ENCODE data around the gene SMCO1.
A peak's percentile ranks its signal among the peaks of the same experiment; 100 is the strongest.
"Not testable (repeated sequence)": the region's sequence is repeated elsewhere in the genome, so short reads cannot be mapped to it uniquely, and the experiment has no call there.

The SMCO1 gene

DNA sequence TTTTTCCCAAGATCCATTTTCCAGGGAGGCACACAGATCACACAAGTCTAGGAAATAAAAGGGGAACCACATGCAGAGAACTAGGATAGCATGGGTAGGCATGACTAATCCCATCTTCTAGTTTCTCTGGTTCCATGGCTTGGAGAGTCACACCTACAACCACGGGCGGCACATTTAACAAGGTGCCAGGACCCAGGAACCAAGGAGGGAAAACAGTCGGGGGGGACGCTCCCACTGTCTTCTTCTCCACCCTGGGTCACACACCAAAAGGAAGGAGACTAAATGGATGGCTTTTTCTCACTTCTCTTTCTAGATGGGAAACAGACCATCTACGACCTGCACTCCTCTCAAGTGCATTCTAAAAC lies 4.6 kb upstream of the SMCO1 start:
- Histone ChIP-seq H3K27ac (ENCODE audit: low read length) (no peak overlapping the region), H3K9me3 (ENCODE audit: insufficient read depth, low read depth, low read length) (peaks cover 49% of the 10 kb centered on the region), H3K27me3 (ENCODE audit: insufficient read depth, low read length) (no peaks in the 10 kb centered on the region), H3K36me3 (ENCODE audit: insufficient read depth, low read depth, low read length) (no peaks in the 10 kb centered on the region), H3K4me3 (ENCODE audit: low read length) (no peak overlapping the region), H3K9ac (ENCODE audit: low read depth, low read length) (no peak overlapping the region), H3K4me1 (ENCODE audit: insufficient read depth, low read length) (no peaks in the 10 kb centered on the region; the same call in 1 of the 2 replicates)

DNA sequence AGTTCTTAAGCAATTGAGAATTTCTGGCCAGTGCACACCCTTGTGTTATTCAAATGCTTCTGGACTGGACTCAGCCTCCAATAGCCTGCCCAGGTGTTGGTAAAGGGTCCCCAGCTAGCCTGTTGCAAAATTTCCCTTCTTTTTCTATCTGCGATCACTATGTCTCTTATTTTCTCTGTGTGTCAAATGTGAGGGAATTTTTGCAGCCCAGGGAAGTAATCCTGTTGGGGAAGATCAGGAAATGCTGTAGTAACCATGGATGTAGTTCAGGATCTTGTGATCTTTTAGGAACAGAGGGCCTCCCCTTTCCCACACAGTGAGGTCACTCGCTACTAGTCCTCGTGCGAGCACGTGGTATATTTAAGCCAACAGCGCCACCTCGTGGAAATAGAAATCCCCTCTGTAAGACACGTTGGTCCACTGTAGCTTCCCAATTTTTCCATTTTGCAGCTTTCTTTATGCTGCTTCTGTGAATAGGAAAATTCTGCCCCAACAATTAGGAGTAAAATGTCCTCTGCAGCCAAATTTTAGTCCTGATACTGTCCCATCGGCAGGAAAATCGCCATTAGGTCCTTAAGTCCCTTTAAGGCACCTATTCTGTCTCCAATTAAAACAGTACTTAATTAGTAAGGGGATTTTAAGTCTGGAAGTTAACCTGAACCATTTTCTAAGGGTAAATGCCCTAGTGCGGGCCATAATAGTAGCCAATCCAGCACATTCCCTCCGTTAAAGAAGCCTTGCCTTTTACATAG lies 4.0 kb upstream of the SMCO1 start:
- Histone ChIP-seq H3K4me1 (ENCODE audit: insufficient read depth, low read length) (no peaks in the 10 kb centered on the region; the same call in 1 of the 2 replicates), H3K27me3 (ENCODE audit: insufficient read depth, low read length) (no peaks in the 10 kb centered on the region), H3K9me3 (ENCODE audit: insufficient read depth, low read depth, low read length) (peaks cover 49% of the 10 kb centered on the region), H3K9ac (ENCODE audit: low read depth, low read length) (no peak overlapping the region), H3K27ac (ENCODE audit: low read length) (no peak overlapping the region), H3K4me3 (ENCODE audit: low read length) (no peak overlapping the region), H3K36me3 (ENCODE audit: insufficient read depth, low read depth, low read length) (no peaks in the 10 kb centered on the region)

DNA sequence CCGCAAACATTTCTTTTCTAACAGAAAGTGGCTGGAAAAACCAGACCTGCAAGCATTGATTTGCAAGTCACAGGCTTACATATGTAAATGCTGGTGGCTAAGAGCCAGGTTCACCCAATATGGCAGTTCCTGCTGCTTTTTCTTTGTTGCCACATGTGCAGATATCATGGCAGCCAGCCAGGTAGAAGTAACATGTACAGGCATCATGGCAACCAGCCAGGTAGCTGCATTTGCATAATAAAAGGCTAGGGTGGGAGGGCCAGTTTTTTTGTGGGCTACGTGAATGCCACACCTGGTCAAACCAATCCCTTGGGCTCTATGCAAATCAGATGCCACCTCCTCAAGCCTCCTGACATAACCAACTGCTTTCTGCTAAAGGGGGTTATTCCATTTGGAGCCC lies 2.8 kb upstream of the SMCO1 start:
- H3K36me3 ChIP-seq (ENCODE audit: insufficient read depth, low read depth, low read length): no peaks in the 10 kb centered on the region
- no peaks in the 10 kb centered on the region for H3K27me3 ChIP-seq (ENCODE audit: insufficient read depth, low read length)
- 0 out of 2 replicates have a peak overlapping the region, but pooled peaks have one; percentile 34 for H3K4me3 ChIP-seq (ENCODE audit: low read length)
- no peak overlapping the region for H3K9ac ChIP-seq (ENCODE audit: low read depth, low read length)
- peaks cover 49% of the 10 kb centered on the region for H3K9me3 ChIP-seq (ENCODE audit: insufficient read depth, low read depth, low read length)
- H3K27ac ChIP-seq (ENCODE audit: low read length): no peak overlapping the region
- no peaks in the 10 kb centered on the region; the same call in 1 of the 2 replicates for H3K4me1 ChIP-seq (ENCODE audit: insufficient read depth, low read length)

DNA sequence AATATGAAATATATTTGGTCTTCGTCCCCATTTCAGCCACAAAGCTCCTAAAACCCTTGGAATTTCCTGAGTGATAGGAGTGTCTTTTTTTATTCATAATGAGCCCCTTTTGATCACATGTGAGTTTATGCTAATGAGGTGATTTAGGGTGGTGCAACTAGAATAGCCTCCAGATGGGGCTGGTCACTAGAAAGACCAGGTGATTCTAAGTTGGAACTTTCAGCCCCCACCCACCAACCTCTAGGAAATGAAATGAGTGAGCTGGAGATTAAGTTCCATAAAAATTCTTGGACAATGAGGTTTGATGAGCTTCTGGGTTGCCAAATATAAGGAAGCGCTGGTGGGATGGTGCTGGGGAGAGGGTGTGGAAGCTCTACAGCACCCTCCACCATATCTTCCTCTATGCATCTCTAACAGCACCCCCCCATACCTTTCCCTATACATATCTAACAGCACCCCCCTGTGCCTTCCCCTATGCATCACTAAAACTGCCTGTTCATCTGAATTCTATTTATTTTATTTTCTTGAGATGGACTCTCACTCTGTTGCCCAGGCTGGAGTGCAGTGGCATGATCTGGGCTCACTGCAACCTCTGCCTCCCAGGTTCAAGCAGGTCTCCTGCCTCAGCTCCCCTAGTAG lies 2.1 kb upstream of the SMCO1 start:
- Histone ChIP-seq H3K9ac (ENCODE audit: low read depth, low read length) (no peak overlapping the region), H3K4me3 (ENCODE audit: low read length) (peak overlapping the region; percentile 34; the same call in 1 of the 2 replicates), H3K27ac (ENCODE audit: low read length) (no peak overlapping the region), H3K4me1 (ENCODE audit: insufficient read depth, low read length) (no peaks in the 10 kb centered on the region; the same call in 1 of the 2 replicates), H3K27me3 (ENCODE audit: insufficient read depth, low read length) (no peaks in the 10 kb centered on the region), H3K36me3 (ENCODE audit: insufficient read depth, low read depth, low read length) (no peaks in the 10 kb centered on the region), H3K9me3 (ENCODE audit: insufficient read depth, low read depth, low read length) (peaks cover 48% of the 10 kb centered on the region)

DNA sequence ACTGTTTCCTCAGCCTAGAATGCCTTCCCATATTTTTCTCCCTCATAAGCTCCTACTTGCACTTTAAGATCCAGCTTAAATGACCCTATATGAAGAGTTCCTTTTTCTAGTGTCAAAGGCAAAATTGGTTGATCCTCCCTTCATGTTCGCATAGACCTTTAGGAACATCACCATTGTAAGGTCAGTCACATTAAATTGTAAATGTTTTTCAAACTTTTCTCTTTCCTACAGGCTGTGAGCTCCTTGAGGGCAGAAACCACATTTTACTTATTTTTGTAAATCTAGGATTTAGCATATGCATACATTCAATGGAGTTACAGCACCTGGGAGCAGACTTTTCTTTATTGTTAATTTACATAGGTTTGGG lies 813 bp downstream of the SMCO1 start:
- no peaks in the 10 kb centered on the region for H3K27me3 ChIP-seq (ENCODE audit: insufficient read depth, low read length)
- H3K9me3 ChIP-seq (ENCODE audit: insufficient read depth, low read depth, low read length): peaks cover 21% of the 10 kb centered on the region; the same call in 1 of the 2 replicates
- no peak overlapping the region for H3K4me3 ChIP-seq (ENCODE audit: low read length)
- H3K27ac ChIP-seq (ENCODE audit: low read length): no peak overlapping the region
- no peaks in the 10 kb centered on the region; the same call in 1 of the 2 replicates for H3K4me1 ChIP-seq (ENCODE audit: insufficient read depth, low read length)
- no peak overlapping the region for H3K9ac ChIP-seq (ENCODE audit: low read depth, low read length)
- no peaks in the 10 kb centered on the region for H3K36me3 ChIP-seq (ENCODE audit: insufficient read depth, low read depth, low read length)

DNA sequence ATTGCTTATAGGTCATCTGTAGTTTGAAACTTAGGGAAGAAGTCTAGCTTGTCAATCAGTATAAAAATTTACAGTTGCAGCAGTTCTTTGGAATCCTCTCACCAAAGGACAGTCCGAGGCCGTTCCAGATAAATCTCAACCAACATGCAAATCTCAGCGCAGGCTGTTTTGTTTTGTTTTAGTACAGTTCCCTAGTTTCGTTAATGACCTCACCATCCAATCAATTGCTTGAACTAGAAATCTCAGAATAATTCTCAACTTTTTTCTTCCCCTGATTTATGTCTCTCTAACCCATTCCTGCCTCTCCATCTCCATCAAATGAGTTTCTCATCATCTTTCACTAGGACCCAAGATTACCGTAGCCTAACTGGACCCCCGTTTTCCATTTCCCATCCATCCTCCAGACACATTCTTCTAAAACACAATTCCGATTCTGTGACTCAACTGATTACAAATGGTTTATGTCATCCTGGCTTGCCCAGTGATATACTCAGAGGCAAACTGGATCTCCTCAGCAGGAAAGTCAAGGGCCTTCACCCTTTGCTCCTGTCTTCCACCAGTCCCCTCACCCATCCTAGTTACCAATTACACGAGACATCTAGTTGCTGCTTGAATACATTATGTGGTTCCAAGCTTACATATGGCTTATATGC lies 1.3 kb downstream of the SMCO1 start:
- Histone ChIP-seq H3K9me3 (ENCODE audit: insufficient read depth, low read depth, low read length) (peaks cover 16% of the 10 kb centered on the region; the same call in 1 of the 2 replicates), H3K36me3 (ENCODE audit: insufficient read depth, low read depth, low read length) (no peaks in the 10 kb centered on the region), H3K9ac (ENCODE audit: low read depth, low read length) (no peak overlapping the region), H3K27me3 (ENCODE audit: insufficient read depth, low read length) (no peaks in the 10 kb centered on the region), H3K4me3 (ENCODE audit: low read length) (no peak overlapping the region), H3K4me1 (ENCODE audit: insufficient read depth, low read length) (no peaks in the 10 kb centered on the region; the same call in 1 of the 2 replicates), H3K27ac (ENCODE audit: low read length) (no peak overlapping the region)

DNA sequence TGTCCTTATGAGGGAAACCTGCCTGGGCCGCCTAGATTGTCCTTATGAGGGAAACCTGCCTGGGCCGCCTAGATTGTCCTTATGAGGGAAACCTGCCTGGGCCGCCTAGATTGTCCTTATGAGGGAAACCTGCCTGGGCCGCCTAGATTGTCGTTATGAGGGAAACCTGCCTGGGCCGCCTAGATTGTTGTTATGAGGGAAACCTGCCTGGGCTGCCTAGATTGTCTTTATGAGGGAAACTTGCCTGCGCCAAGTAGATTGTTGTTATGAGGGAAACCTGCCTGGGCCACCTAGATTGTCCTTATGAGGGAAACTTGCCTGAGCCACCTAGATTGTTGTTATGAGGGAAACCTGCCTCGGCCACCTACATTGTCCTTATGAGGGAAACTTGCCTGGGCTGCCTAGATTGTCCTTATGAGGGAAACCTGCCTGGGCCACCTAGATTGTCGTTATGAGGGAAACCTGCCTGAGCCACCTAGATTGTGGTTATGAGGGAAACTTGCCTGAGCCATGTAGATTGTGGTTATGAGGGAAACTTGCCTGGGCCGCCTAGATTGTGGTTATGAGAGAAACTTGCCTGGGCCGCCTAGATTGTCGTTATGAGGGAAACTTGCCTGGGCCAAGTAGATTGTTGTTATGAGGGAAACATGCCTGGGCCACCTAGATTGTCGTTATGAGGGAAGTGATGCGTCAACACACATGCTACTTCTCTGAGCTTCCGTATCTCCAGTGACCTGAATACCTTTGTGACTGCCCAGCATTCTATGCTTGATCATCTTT lies 3.3 kb downstream of the SMCO1 start:
- not testable (repeated sequence) for H3K27me3 ChIP-seq (ENCODE audit: insufficient read depth, low read length); H3K4me1 ChIP-seq (ENCODE audit: insufficient read depth, low read length); H3K9ac ChIP-seq (ENCODE audit: low read depth, low read length); H3K9me3 ChIP-seq (ENCODE audit: insufficient read depth, low read depth, low read length); H3K36me3 ChIP-seq (ENCODE audit: insufficient read depth, low read depth, low read length); H3K27ac ChIP-seq (ENCODE audit: low read length); H3K4me3 ChIP-seq (ENCODE audit: low read length)

DNA sequence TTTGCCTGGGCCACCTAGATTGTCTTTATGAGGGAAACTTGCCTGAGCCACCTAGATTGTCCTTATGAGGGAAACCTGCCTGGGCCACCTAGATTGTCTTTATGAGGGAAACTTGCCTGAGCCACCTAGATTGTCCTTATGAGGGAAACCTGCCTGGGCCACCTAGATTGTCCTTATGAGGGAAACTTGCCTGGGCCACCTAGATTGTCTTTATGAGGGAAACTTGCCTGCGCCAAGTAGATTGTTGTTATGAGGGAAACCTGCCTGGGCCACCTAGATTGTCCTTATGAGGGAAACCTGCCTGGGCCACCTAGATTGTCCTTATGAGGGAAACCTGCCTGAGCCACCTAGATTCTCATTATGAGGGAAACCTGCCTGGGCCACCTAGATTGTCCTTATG lies 4.0 kb downstream of the SMCO1 start:
- not testable (repeated sequence) for H3K27me3 ChIP-seq (ENCODE audit: insufficient read depth, low read length); H3K36me3 ChIP-seq (ENCODE audit: insufficient read depth, low read depth, low read length); H3K9ac ChIP-seq (ENCODE audit: low read depth, low read length); H3K27ac ChIP-seq (ENCODE audit: low read length); H3K4me3 ChIP-seq (ENCODE audit: low read length); H3K4me1 ChIP-seq (ENCODE audit: insufficient read depth, low read length)
- peaks cover 11% of the 10 kb centered on the region; the same call in 1 of the 2 replicates for H3K9me3 ChIP-seq (ENCODE audit: insufficient read depth, low read depth, low read length)

DNA sequence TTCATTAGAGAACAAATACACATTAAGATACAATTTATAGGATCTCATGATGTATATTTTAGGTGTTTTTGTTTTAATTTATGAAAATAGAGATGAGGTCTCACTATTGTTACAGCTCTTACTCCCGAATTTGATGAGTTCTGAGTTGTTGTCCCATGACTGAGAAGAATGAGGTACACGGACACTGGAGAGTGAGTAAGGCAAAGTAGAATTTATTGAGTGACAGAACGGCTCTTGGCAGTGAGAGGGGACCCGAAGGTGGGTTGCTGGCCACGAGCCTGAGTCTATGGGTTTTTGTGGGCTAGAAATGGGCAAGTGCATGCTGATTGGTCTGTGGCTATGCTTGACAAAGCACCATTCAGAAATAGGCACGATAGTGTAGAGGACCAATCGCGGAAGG lies 8.5 kb downstream of the SMCO1 start:
- Histone ChIP-seq H3K9ac (ENCODE audit: low read depth, low read length) (no peak overlapping the region), H3K27ac (ENCODE audit: low read length) (no peak overlapping the region), H3K9me3 (ENCODE audit: insufficient read depth, low read depth, low read length) (peaks cover 11% of the 10 kb centered on the region; the same call in 1 of the 2 replicates), H3K4me1 (ENCODE audit: insufficient read depth, low read length) (no peaks in the 10 kb centered on the region), H3K4me3 (ENCODE audit: low read length) (no peak overlapping the region), H3K36me3 (ENCODE audit: insufficient read depth, low read depth, low read length) (no peaks in the 10 kb centered on the region), H3K27me3 (ENCODE audit: insufficient read depth, low read length) (no peaks in the 10 kb centered on the region)

DNA sequence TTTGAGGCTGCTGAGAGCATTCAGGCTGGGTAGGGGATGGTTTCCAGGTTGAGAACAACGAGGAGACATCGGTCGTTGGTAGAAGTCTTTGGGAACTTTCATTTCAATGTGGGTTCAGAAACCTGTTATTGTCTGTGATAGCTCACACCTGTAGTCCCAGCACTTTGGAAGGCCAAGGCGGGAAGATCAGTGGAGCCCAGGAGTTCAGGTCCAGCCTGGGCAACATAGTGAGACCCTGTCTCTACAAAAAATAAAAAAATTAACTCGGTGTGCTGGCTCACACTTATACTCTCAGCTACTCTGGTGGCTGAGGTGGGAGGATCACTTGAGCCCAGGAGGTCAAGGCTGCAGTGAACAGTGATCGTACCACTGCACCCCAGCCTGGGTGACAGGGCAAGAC lies 10.6 kb downstream of the SMCO1 start:
- H3K27ac ChIP-seq (ENCODE audit: low read length): no peak overlapping the region
- H3K9me3 ChIP-seq (ENCODE audit: insufficient read depth, low read depth, low read length): peaks cover 11% of the 10 kb centered on the region; the same call in 1 of the 2 replicates
- H3K27me3 ChIP-seq (ENCODE audit: insufficient read depth, low read length): no peaks in the 10 kb centered on the region
- H3K36me3 ChIP-seq (ENCODE audit: insufficient read depth, low read depth, low read length): peaks cover 7% of the 10 kb centered on the region; the same call in 1 of the 2 replicates
- peaks cover 8% of the 10 kb centered on the region; the same call in 1 of the 2 replicates for H3K4me1 ChIP-seq (ENCODE audit: insufficient read depth, low read length)
- no peak overlapping the region for H3K9ac ChIP-seq (ENCODE audit: low read depth, low read length)
- H3K4me3 ChIP-seq (ENCODE audit: low read length): no peak overlapping the region

DNA sequence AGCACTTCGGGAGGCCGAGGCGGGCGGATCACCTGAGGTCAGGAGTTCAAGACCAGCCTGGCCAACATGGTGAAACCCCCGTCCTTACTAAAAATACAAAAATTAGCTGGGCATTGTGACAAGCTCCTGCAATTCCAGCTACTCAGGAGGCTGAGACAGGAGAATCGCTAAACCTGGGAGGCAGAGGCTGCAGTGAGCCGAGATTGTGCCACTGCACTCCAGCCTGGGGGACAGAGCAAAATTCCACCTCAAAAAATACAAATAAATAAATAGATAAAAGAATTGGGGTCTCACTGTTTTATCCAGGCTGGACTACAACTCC lies 11.1 kb downstream of the SMCO1 start:
- Histone ChIP-seq H3K9me3 (ENCODE audit: insufficient read depth, low read depth, low read length) (peaks cover 11% of the 10 kb centered on the region; the same call in 1 of the 2 replicates), H3K9ac (ENCODE audit: low read depth, low read length) (peak overlapping the region; percentile 55; the same call in 1 of the 2 replicates), H3K4me3 (ENCODE audit: low read length) (peak overlapping the region; percentile 89)
- H3K4me1 ChIP-seq (ENCODE audit: insufficient read depth, low read length); H3K27ac ChIP-seq (ENCODE audit: low read length); H3K36me3 ChIP-seq (ENCODE audit: insufficient read depth, low read depth, low read length); H3K27me3 ChIP-seq (ENCODE audit: insufficient read depth, low read length): not testable (repeated sequence)
